ENCODE data around the gene GPR146. TPM values are rescaled to one million over a fixed set of nuclear protein-coding genes. Genes with fewer than 3 reads are reported as not detected.
A peak's percentile ranks its signal among the peaks of the same experiment; 100 is the strongest.

Gene GPR146
- total RNA-seq, 1 donor from 2014 or later = 36.1 TPM

DNA sequence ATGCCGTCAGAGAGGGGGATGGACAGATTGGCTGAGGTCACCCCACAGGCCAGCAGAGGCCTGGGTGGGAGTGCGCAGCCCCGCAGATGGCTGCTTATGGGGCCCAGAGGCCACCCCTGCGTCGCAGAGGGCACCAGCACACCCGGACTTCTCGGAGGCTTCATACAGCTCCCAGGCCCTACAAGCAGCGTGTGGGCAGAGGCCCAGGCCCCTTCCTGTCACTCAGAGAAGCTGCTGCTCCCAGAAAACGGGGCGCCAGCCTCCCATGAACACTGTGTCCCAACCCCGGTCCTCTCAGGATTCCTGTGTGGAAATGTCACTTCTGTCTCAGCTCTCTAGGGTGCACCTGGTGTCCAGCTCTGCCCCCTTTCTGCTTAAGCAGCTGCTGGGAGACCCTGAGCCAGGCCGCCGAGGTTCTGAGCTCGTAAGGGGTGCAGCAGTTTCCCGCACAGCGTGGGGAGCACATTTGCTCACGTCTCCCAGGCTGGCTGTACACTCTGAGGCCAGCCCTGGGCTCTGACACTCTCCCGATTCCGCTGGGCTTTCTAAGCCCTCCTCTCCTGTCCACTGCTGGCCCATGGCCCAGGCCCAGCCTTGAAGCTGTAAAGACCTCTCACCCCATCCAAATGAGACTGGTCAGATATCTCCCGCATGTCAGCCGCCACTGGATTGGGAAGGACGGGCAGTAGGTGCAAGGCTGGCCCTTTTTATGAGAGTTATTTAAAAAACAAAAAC is 6.8 kb downstream of the GPR146 start:
- TF ChIP-seq POLR2AphosphoS5 (IDR thresholded peaks at IDR 0.05; ENCODE audit: insufficient read depth in 1 of 2, low read depth in 1 of 2) (no peak), POLR2A (IDR thresholded peaks at IDR 0.05) (no peak)
- TF ChIP-seq, protein P1, sequence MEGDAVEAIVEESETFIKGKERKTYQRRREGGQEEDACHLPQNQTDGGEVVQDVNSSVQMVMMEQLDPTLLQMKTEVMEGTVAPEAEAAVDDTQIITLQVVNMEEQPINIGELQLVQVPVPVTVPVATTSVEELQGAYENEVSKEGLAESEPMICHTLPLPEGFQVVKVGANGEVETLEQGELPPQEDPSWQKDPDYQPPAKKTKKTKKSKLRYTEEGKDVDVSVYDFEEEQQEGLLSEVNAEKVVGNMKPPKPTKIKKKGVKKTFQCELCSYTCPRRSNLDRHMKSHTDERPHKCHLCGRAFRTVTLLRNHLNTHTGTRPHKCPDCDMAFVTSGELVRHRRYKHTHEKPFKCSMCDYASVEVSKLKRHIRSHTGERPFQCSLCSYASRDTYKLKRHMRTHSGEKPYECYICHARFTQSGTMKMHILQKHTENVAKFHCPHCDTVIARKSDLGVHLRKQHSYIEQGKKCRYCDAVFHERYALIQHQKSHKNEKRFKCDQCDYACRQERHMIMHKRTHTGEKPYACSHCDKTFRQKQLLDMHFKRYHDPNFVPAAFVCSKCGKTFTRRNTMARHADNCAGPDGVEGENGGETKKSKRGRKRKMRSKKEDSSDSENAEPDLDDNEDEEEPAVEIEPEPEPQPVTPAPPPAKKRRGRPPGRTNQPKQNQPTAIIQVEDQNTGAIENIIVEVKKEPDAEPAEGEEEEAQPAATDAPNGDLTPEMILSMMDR (IDR thresholded peaks at IDR 0.05) = no peak
- peaks cover 52% of the 10 kb centered on the region for H3K4me1 ChIP-seq

DNA sequence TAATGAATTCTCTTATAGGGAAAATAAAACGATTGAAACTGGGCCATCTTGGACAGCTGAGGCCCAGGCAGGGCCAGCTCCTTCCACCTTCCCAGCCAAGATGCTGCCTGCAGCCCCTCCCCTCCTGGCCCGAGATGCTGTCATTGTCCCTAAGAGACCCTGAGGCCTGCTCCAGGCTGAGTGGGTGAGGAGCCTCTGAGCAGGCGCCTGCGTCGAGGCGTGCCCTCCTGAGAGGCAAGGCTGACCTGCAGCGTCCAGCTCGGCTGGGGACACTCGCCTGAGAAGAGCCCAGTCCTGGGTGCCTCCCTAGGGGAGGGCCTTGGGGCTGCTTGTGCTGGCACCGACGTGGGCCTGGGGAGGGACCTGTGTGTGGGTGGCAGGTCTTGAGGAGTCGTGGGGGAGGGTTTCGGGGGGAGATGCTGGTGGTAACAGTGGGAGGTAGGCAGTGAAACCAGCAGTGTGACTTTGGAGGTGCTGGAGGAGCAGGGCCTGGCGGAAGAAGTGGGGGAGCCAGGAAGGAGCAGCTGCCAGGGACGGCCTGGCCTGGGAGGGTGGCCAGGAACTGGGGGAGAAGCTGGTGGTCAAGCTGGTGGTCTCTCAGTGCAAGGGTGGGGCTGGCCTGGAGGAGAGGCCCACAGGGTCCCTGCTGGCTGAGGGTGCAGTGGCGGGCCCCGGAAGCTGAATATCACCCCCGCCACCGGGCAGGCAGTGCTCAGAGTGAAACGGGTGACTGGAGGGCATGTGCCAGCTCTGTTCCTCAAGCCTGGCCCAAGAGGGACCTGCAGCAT is 7.9 kb downstream of the GPR146 start:
- Histone ChIP-seq H3K4me1 (peaks cover 46% of the 10 kb centered on the region), H3K9me3 (no peaks in the 10 kb centered on the region), H3K27me3 (no peaks in the 10 kb centered on the region), H3K36me3 (no peaks in the 10 kb centered on the region), H3K4me3 (no peak overlapping the region), H3K27ac (peak overlapping the region; percentile 54)
- intact Hi-C loops (cut with DNase I) = no loop called here
- TF ChIP-seq, protein P1 (IDR thresholded peaks at IDR 0.05) = no peak
- TF ChIP-seq POLR2A (IDR thresholded peaks at IDR 0.05) = no peak
- TF ChIP-seq POLR2AphosphoS5 (IDR thresholded peaks at IDR 0.05; ENCODE audit: insufficient read depth in 1 of 2, low read depth in 1 of 2) = no peak
- no peak for DNase-seq (ENCODE audit: extremely low spot score in 2 of 2)

More for the DNA sequence above, 6.8 kb downstream of the GPR146 start:
- peak overlapping the region; percentile 45 for H3K27ac ChIP-seq
- no peaks in the 10 kb centered on the region for H3K9me3 ChIP-seq
- intact Hi-C loops (cut with DNase I) = no loop called here
- no peaks in the 10 kb centered on the region for H3K27me3 ChIP-seq
- DNase-seq (ENCODE audit: extremely low spot score in 2 of 2) = no peak
- H3K4me3 ChIP-seq = no peak overlapping the region
- H3K36me3 ChIP-seq = no peaks in the 10 kb centered on the region

DNA sequence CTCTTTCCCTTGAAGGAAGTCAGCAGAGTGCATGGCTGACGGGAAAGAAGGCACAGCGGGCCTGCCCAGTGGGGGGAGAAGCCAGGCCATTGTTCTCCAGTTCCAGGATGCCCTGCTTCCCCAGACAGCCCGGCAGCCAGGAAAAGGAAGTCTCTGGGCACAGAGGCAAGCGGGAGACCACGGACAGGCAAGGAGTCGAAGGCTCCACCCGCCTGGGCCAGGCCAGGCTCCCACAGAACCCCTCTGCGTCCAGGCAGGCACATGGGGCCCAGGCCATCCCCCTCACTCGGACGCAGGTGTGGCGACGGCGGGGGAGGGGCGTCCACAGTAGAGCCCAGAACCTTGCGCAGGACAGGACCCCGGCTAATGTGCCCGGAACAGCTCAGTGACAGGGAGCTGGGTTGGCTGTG is 8.7 kb downstream of the GPR146 start:
- no peak for TF ChIP-seq POLR2A (IDR thresholded peaks at IDR 0.05)
- peak in 1 of 2 donors; percentile 36 for TF ChIP-seq POLR2AphosphoS5 (IDR thresholded peaks at IDR 0.05; ENCODE audit: insufficient read depth in 1 of 2, low read depth in 1 of 2)
- TF ChIP-seq, protein P1 (IDR thresholded peaks at IDR 0.05) = no peak
- H3K27me3 ChIP-seq = no peaks in the 10 kb centered on the region
- H3K4me1 ChIP-seq = peaks cover 46% of the 10 kb centered on the region
- DNase-seq (ENCODE audit: extremely low spot score in 2 of 2) = no peak
- no peak overlapping the region for H3K4me3 ChIP-seq
- no peaks in the 10 kb centered on the region for H3K9me3 ChIP-seq
- intact Hi-C loops (cut with DNase I) = no loop called here
- H3K36me3 ChIP-seq = no peaks in the 10 kb centered on the region
- peak overlapping the region; percentile 54 for H3K27ac ChIP-seq

DNA sequence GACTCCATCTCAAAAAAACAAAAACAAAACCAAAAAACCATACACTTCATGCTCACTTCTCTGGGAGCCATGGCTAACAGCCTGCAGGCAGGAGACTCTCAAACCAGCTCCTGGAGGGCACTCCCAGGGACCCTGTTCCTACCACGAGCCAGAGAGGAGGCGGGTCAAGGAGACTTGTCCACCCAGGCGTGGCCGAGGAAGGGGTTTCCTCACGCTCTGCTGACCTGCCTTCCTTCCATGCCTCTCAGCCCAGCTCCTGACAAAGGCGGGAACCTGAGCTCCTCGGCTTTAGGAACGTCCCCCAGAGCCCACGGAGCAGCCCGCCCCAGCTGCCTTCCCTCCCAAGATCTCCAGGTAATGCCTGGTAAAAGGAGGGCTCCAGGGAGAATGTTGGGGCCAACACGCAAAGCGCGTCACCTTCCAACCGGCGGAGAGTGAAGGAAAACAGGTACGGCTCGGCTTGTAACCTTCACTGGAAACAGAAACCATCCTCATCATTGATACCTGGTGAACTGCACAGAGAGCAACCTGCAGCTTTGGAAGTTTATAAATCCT is 9.5 kb downstream of the GPR146 start:
- Histone ChIP-seq H3K27me3 (no peaks in the 10 kb centered on the region), H3K4me1 (peaks cover 46% of the 10 kb centered on the region)
- intact Hi-C loops (cut with DNase I) = no loop called here

More for the DNA sequence above, 9.5 kb downstream of the GPR146 start:
- H3K9me3 ChIP-seq = no peaks in the 10 kb centered on the region
- TF ChIP-seq POLR2A (IDR thresholded peaks at IDR 0.05) (no peak), POLR2AphosphoS5 (IDR thresholded peaks at IDR 0.05; ENCODE audit: insufficient read depth in 1 of 2, low read depth in 1 of 2) (no peak)
- TF ChIP-seq, protein P1 (IDR thresholded peaks at IDR 0.05) = no peak
- DNase-seq (ENCODE audit: extremely low spot score in 2 of 2) = no peak
- no peak overlapping the region for H3K4me3 ChIP-seq
- no peaks in the 10 kb centered on the region for H3K36me3 ChIP-seq
- peak overlapping the region; percentile 57 for H3K27ac ChIP-seq
